ENCODE data around the gene ZNF331. TPM values are rescaled to one million over a fixed set of nuclear protein-coding genes. Genes with fewer than 3 reads are reported as not detected.

Gene ZNF331
- total RNA-seq, 1 experiment from 2014 or later: 57.2 TPM

DNA sequence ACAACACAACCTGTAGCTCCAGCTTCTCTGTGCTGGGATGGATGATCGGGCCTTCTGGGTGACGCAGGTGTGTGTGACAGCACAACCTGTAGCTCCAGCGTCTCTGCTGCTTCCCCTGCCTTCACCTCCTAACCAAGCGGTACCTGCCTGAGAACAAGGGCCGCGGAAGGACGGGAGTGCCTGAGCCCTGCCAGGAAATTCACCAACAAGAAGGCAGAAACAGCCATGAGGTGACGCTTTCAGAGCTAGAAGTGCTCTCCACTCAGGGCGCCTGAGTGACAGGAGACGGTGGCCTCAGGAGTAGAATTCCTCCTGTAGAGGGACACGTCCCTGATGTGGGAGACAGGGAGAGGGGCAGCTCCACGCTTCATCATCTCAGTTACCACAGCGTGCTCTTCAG is 17.4 kb downstream of the ZNF331 start:
- Histone ChIP-seq H2AFZ (ENCODE audit: low read length) (no peak overlapping the region), H3K27me3 (ENCODE audit: insufficient read depth, low read length) (no peaks in the 10 kb centered on the region), H3K18ac (ENCODE audit: insufficient read length, low read depth, low read length) (no peak overlapping the region), H3T11ph (ENCODE audit: low read length) (no peak overlapping the region), H3K9me3 (ENCODE audit: control insufficient read depth, low read depth, low read length) (no peaks in the 10 kb centered on the region), H3K23me2 (ENCODE audit: insufficient read length, low read depth, low read length, poor library complexity, severe bottlenecking) (no peaks in the 10 kb centered on the region), H2BK12ac (ENCODE audit: insufficient read length, low read depth, low read length) (no peak overlapping the region), H3K4me1 (ENCODE audit: insufficient read depth, low read length) (no peaks in the 10 kb centered on the region), H2BK15ac (ENCODE audit: low read depth, low read length) (no peak overlapping the region), H2BK20ac (ENCODE audit: low read depth, low read length, poor library complexity, severe bottlenecking) (no peak overlapping the region), H3K4me2 (ENCODE audit: insufficient read depth, insufficient read length, low read length) (no peak overlapping the region), H3K9ac (ENCODE audit: extremely low read depth, insufficient read length, low read length) (no peak overlapping the region), H2AK5ac (ENCODE audit: insufficient read length, low read length) (no peak overlapping the region), H4K8ac (replicated peaks; ENCODE audit: insufficient read length, low read depth, low read length) (no peak overlapping the region), H2BK5ac (ENCODE audit: insufficient read length, low read length) (no peak overlapping the region), H3K27ac (ENCODE audit: insufficient read length, low read depth, low read length) (no peak overlapping the region), H4K91ac (ENCODE audit: insufficient read length, low read depth, low read length) (no peak overlapping the region), H3K4ac (ENCODE audit: low read depth, low read length) (no peak overlapping the region), H3K56ac (ENCODE audit: insufficient read length, low read depth, low read length) (no peak overlapping the region), H3K14ac (ENCODE audit: insufficient read depth, low read length) (no peak overlapping the region), H4K20me1 (ENCODE audit: control insufficient read depth, insufficient read depth, insufficient read length) (no peaks in the 10 kb centered on the region), H3K23ac (ENCODE audit: insufficient read length, low read depth, low read length) (no peak overlapping the region), H3K79me2 (ENCODE audit: insufficient read depth, low read length) (no peaks in the 10 kb centered on the region), H2BK120ac (ENCODE audit: low read depth, low read length, poor library complexity, severe bottlenecking) (no peak overlapping the region), H3K79me1 (ENCODE audit: insufficient read depth, low read depth, low read length, poor library complexity, severe bottlenecking) (no peaks in the 10 kb centered on the region), H4K5ac (ENCODE audit: insufficient read length, low read depth, low read length) (no peak overlapping the region)
- H3K27ac Mint-ChIP-seq: peak overlapping the region in 2 of 3 experiments; percentile 49 to 87; a peak in 3 of 7 replicates
- no peak overlapping the region for H3K4me3 Mint-ChIP-seq
- no peak for DNase-seq
- H3K27me3 Mint-ChIP-seq (ENCODE audit: low read depth): no peaks in the 10 kb centered on the region; the same call in 1 of the 2 replicates
- no CpG with 5 or more reads among the region's 13 CpGs for WGBS (ENCODE audit: extremely low coverage, insufficient read length, low lambda C conversion rate)
- H3K36me3 Mint-ChIP-seq (ENCODE audit: insufficient read depth in 1 of 3, low read depth in 3 of 3): peaks cover 49 to 55% (median 54%) of the 10 kb centered on the region in 3 experiments
- no peak for TF ChIP-seq CTCF (conservative IDR thresholded peaks at IDR 0.05)
- no peaks in the 10 kb centered on the region for H3K4me1 Mint-ChIP-seq
- peaks cover 14 to 15% of the 10 kb centered on the region in 2 experiments for H3K9me3 Mint-ChIP-seq

All from H9 (cell line).